Osteoblast (primary cell): ENCODE data around the gene HSD11B2. TPM values are rescaled to one million over a fixed set of nuclear protein-coding genes. Genes with fewer than 3 reads are reported as not detected.

Source experiments
- DNase-seq: peaks from one replicate; pipeline ENCODE4 v3.0.0; 2011; ENCODE audit warnings: low spot score, mixed read lengths; ENCODE audit not compliant: insufficient read length; ENCODE audit errors: missing footprints
- H2AFZ ChIP-seq: 2 replicates; pipeline ENCODE4 v1.6.0; 2011; ENCODE audit warnings: mild to moderate bottlenecking, low read length
- H3K27ac ChIP-seq: 2 replicates; pipeline ENCODE4 v1.5.1; 2011; ENCODE audit warnings: mild to moderate bottlenecking, low read depth, low read length, moderate library complexity
- H3K27me3 ChIP-seq: 2 replicates; pipeline ENCODE4 v1.6.0; 2012; ENCODE audit warnings: mild to moderate bottlenecking, control low read depth, inconsistent platforms, low read length, moderate library complexity; ENCODE audit not compliant: insufficient read depth
- H3K36me3 ChIP-seq: 2 replicates; pipeline ENCODE4 v1.5.1; 2011; ENCODE audit warnings: mild to moderate bottlenecking, low read length, control low read depth, moderate library complexity; ENCODE audit not compliant: insufficient read depth
- H3K4me1 ChIP-seq: 2 replicates; pipeline ENCODE4 v1.5.1; 2011; ENCODE audit warnings: mild to moderate bottlenecking, low read length, control low read depth, moderate library complexity; ENCODE audit not compliant: insufficient read depth
- H3K4me2 ChIP-seq: 2 replicates; pipeline ENCODE4 v1.6.0; 2011; ENCODE audit warnings: mild to moderate bottlenecking, low read length; ENCODE audit not compliant: insufficient read depth
- H3K4me3 ChIP-seq: fragments of 200-600 bp; sonication (generic); 3 replicates; pipeline ENCODE4 v1.5.1; 2012; ENCODE audit warnings: mild to moderate bottlenecking, low read length, inconsistent platforms; ENCODE audit not compliant: insufficient read depth
- H3K79me2 ChIP-seq: 2 replicates; pipeline ENCODE4 v1.6.0; 2012; ENCODE audit warnings: mild to moderate bottlenecking, low read length, control low read depth, inconsistent platforms; ENCODE audit not compliant: insufficient read depth
- H3K9me3 ChIP-seq: 2 replicates; pipeline ENCODE4 v1.5.1; 2011; ENCODE audit warnings: low read depth, low read length, control low read depth
- H4K20me1 ChIP-seq: 2 replicates; pipeline ENCODE4 v1.6.0; 2012; ENCODE audit warnings: mild to moderate bottlenecking, low read length, control low read depth; ENCODE audit not compliant: insufficient read depth
- CTCF ChIP-seq: IDR thresholded peaks from 2 replicates; pipeline ENCODE4 v1.5.1; 2011; ENCODE audit warnings: mild to moderate bottlenecking, low read depth, low read length, moderate library complexity; ENCODE audit errors: extremely low read depth
- total RNA-seq: library from RNA; depleted of rRNA; stranded (reverse); fragments of >200 nt; gene quantifications from 2 replicates; pipeline ENCODE4 v1.2.3, GENCODE V29; 2012

The HSD11B2 gene
- total RNA-seq, 1 donor = not detected

GRCh38 chr16:67428146-67428731 is 2.7 kb upstream of the HSD11B2 start:
- Histone ChIP-seq H3K27ac (no peak overlapping the region), H3K79me2 (no peaks in the 10 kb centered on the region), H3K4me2 (no peak overlapping the region), H3K4me1 (peaks cover 8% of the 10 kb centered on the region), H3K9me3 (no peaks in the 10 kb centered on the region), H3K27me3 (peaks cover 36% of the 10 kb centered on the region), H3K4me3 (no peak overlapping the region), H2AFZ (no peak overlapping the region), H3K36me3 (no peaks in the 10 kb centered on the region), H4K20me1 (peaks cover 17% of the 10 kb centered on the region)
- peak; percentile 96 for DNase-seq
- peak; percentile 85 for TF ChIP-seq CTCF

- H3K4me3 ChIP-seq = no peak overlapping the region
- no peaks in the 10 kb centered on the region for H3K79me2 ChIP-seq
- H3K4me1 ChIP-seq = peaks cover 8% of the 10 kb centered on the region
- H3K27me3 ChIP-seq = peaks cover 36% of the 10 kb centered on the region
- H3K27ac ChIP-seq = no peak overlapping the region
- H3K4me2 ChIP-seq = no peak overlapping the region
- H3K36me3 ChIP-seq = no peaks in the 10 kb centered on the region
- DNase-seq = no peak
- peaks cover 17% of the 10 kb centered on the region for H4K20me1 ChIP-seq
- TF ChIP-seq CTCF = no peak
- H3K9me3 ChIP-seq = no peaks in the 10 kb centered on the region
- H2AFZ ChIP-seq = no peak overlapping the region
Measured at GRCh38 chr16:67429053-67429798, 1.7 kb upstream of the HSD11B2 start.

GRCh38 chr16:67429799-67430503 is 970 bp upstream of the HSD11B2 start:
- H3K4me2 ChIP-seq = peak overlapping the region; percentile 70
- TF ChIP-seq CTCF = no peak
- no peaks in the 10 kb centered on the region for H3K9me3 ChIP-seq
- peak; percentile 81 for DNase-seq
- H3K4me1 ChIP-seq = peaks cover 8% of the 10 kb centered on the region
- H3K79me2 ChIP-seq = no peaks in the 10 kb centered on the region
- H3K27me3 ChIP-seq = peaks cover 32% of the 10 kb centered on the region
- peak overlapping the region; percentile 57 for H3K4me3 ChIP-seq
- no peaks in the 10 kb centered on the region for H3K36me3 ChIP-seq
- H2AFZ ChIP-seq = no peak overlapping the region
- peaks cover 17% of the 10 kb centered on the region for H4K20me1 ChIP-seq
- H3K27ac ChIP-seq = no peak overlapping the region

DNA sequence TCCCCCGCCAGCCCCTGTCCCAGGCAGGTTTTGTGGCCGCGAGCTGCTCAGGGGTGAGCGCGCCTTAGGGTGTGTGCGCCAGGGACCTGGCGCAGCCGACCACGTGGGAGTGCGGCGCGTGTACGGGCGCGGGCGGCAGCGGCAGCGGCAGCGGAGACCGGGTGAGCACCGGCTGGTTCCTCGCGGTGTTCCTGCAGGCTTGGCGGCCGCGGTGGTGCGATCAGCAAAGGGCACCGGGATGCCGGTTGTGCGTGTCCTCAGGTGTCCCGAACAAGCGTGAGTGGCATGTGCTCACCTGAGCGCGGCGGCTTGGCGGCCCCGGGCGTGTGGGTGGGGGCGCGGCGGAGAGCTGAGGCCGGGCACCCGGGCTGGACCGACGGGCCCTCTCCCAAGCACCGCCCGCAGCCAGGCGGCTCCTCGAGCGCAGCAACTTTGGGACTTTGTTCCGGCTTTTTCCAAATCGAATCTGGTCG is 381 bp upstream of the HSD11B2 start:
- Histone ChIP-seq H4K20me1 (peaks cover 17% of the 10 kb centered on the region), H3K4me1 (peaks cover 3% of the 10 kb centered on the region), H3K9me3 (no peaks in the 10 kb centered on the region), H2AFZ (no peak overlapping the region), H3K4me2 (peak overlapping the region; percentile 70), H3K79me2 (no peaks in the 10 kb centered on the region), H3K27ac (no peak overlapping the region), H3K4me3 (peak overlapping the region; percentile 57), H3K27me3 (peaks cover 30% of the 10 kb centered on the region), H3K36me3 (no peaks in the 10 kb centered on the region)
- TF ChIP-seq CTCF = no peak
- DNase-seq = peak; percentile 94
